IMR-90 (cell line): ENCODE data around the gene COPA.

Experiments used
- BHLHE40 ChIP-seq: fragments of 150-350 bp; IDR thresholded peaks from 2 replicates; pipeline ENCODE4 v1.6.1; 2016; ENCODE audit warnings: mild to moderate bottlenecking, low read depth, low read length
- CHD1 ChIP-seq: IDR thresholded peaks from 2 replicates; pipeline ENCODE4 v1.6.1; 2012; ENCODE audit warnings: low read depth, low read length, improper control_type of control experiment
- CTCF ChIP-seq: conservative IDR thresholded peaks from 2 replicates; pipeline ENCODE4 v1.5.1; 2012; ENCODE audit warnings: mild to moderate bottlenecking, low read depth, low read length, improper control_type of control experiment
- FOS ChIP-seq: fragments of 150-350 bp; IDR thresholded peaks from 2 replicates; pipeline ENCODE4 v1.6.1; 2016; ENCODE audit warnings: low read depth, low read length
- MAFK ChIP-seq: IDR thresholded peaks from 2 replicates; pipeline ENCODE4 v1.6.1; 2012; ENCODE audit warnings: low read depth, low read length, improper control_type of control experiment
- NFE2L2 ChIP-seq: fragments of 150-350 bp; IDR thresholded peaks from 2 replicates; pipeline ENCODE4 v1.6.1; 2016; ENCODE audit warnings: low read depth, mild to moderate bottlenecking, low read length
- POLR2A ChIP-seq: IDR thresholded peaks from 2 replicates; pipeline ENCODE4 v1.6.1; 2012; ENCODE audit warnings: mild to moderate bottlenecking, low read depth, low read length
- RAD21 ChIP-seq: IDR thresholded peaks from 2 replicates; pipeline ENCODE4 v1.6.1; 2012; ENCODE audit warnings: low read length, improper control_type of control experiment
- RCOR1 ChIP-seq: IDR thresholded peaks from 2 replicates; pipeline ENCODE4 v1.6.1; 2012; ENCODE audit warnings: mild to moderate bottlenecking, low read length, improper control_type of control experiment; ENCODE audit not compliant: insufficient replicate concordance
- RFX5 ChIP-seq: IDR thresholded peaks from 2 replicates; pipeline ENCODE4 v1.8.0; 2012; ENCODE audit warnings: low read depth, mild to moderate bottlenecking, low read length, moderate library complexity

GRCh38 chr1:160277987-160278386 lies 65.1 kb downstream of the COPA start:
- no peak for TF ChIP-seq CTCF
- no peak for TF ChIP-seq RCOR1
- no peak for TF ChIP-seq FOS
- no peak for TF ChIP-seq BHLHE40
- no peak for TF ChIP-seq CHD1
- no peak for TF ChIP-seq RAD21
- no peak for TF ChIP-seq POLR2A
- TF ChIP-seq RFX5 = no peak
- 0 out of 2 replicates have a peak, but pooled peaks have one; percentile 11 for TF ChIP-seq MAFK
- no peak for TF ChIP-seq NFE2L2
